Measurements from ENCODE around the gene TRERF1. TPM values are rescaled to one million over a fixed set of nuclear protein-coding genes. Genes with fewer than 3 reads are reported as not detected.
"Not testable (repeated sequence)": the region's sequence is repeated elsewhere in the genome, so short reads cannot be mapped to it uniquely, and the experiment has no call there.

Gene TRERF1
- total RNA-seq, 1 donor from 2014 or later, result 8.3 TPM

DNA sequence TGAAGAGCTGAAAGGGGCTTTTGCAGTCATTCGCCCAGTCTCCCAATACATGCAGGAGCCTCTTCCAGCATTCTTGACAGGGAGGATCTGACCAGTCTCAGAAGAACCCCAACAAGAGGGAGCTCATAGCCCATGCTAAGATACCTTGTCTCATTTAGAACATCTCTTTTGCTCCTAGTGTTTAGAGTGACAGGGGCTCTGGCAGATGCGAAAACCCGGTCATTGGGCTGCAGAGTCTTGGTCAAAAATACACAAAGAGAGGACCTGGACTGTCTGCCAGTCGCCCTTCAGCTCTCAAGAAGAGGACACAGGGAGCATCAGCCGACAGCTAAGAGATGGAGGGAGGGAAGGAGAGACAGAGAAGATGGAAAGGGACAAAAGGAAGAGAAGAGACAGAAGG, 257.7 kb downstream of the TRERF1 start:
- H2AFZ ChIP-seq (replicated peaks), result no peak overlapping the region
- H3K36me3 ChIP-seq, result no peaks in the 10 kb centered on the region
- Mint-ChIP-seq H3K4me1 (peaks cover 14% of the 10 kb centered on the region), H3K36me3 (no peaks in the 10 kb centered on the region), H3K9me3 (no peaks in the 10 kb centered on the region), H3K27me3 (ENCODE audit: insufficient read depth, low read depth) (peaks cover 2% of the 10 kb centered on the region), H3K4me3 (no peak overlapping the region), H3K27ac (no peak overlapping the region)
- H3K4me2 ChIP-seq, result peak overlapping the region; percentile 24
- no peak overlapping the region for H3K9ac ChIP-seq
- no peaks in the 10 kb centered on the region for H3F3A ChIP-seq (ENCODE audit: low read depth)
- H3K9me3 ChIP-seq (ENCODE audit: low read depth), result no peaks in the 10 kb centered on the region
- DNase-seq (ENCODE audit: low spot score), result no peak
- H3K4me3 ChIP-seq, result no peak overlapping the region
- no peaks in the 10 kb centered on the region for H3K79me2 ChIP-seq (ENCODE audit: low read depth)
- no peaks in the 10 kb centered on the region for H4K20me1 ChIP-seq (ENCODE audit: low read depth)
- no peak overlapping the region for H3K27ac ChIP-seq
- H3K4me1 ChIP-seq, result peaks cover 19% of the 10 kb centered on the region
- TF ChIP-seq EZH2phosphoT487 (IDR thresholded peaks at IDR 0.05) (no peak), EZH2 (IDR thresholded peaks at IDR 0.05) (no peak)
- TF ChIP-seq, protein P1, sequence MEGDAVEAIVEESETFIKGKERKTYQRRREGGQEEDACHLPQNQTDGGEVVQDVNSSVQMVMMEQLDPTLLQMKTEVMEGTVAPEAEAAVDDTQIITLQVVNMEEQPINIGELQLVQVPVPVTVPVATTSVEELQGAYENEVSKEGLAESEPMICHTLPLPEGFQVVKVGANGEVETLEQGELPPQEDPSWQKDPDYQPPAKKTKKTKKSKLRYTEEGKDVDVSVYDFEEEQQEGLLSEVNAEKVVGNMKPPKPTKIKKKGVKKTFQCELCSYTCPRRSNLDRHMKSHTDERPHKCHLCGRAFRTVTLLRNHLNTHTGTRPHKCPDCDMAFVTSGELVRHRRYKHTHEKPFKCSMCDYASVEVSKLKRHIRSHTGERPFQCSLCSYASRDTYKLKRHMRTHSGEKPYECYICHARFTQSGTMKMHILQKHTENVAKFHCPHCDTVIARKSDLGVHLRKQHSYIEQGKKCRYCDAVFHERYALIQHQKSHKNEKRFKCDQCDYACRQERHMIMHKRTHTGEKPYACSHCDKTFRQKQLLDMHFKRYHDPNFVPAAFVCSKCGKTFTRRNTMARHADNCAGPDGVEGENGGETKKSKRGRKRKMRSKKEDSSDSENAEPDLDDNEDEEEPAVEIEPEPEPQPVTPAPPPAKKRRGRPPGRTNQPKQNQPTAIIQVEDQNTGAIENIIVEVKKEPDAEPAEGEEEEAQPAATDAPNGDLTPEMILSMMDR (IDR thresholded peaks at IDR 0.05), result no peak
- no peaks in the 10 kb centered on the region for H3K27me3 ChIP-seq

DNA sequence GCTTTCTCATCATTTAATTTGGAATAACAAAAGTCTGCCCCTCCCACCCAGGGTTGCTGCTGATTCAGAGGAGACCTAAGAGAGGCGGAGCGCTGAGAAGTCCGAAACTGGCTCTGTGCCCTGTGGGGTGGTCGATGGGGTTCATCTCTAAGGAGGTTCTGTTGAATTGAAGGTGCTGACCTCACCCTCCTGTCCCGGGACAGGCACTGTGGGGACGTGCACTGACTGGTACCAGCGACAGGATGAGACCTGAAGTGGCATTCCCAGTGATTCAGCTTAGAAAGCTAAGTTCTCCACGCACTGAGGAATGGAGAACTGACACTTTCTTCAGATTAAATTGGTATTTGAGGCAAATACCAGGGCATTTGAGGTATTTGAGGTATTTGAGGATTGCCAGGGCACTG, 258.2 kb downstream of the TRERF1 start:
- Histone ChIP-seq H3K36me3 (no peaks in the 10 kb centered on the region), H3K79me2 (ENCODE audit: low read depth) (no peaks in the 10 kb centered on the region), H3K4me3 (no peak overlapping the region), H3K4me1 (peaks cover 19% of the 10 kb centered on the region), H3K27me3 (no peaks in the 10 kb centered on the region), H3F3A (ENCODE audit: low read depth) (no peaks in the 10 kb centered on the region), H2AFZ (replicated peaks) (no peak overlapping the region), H3K9me3 (ENCODE audit: low read depth) (no peaks in the 10 kb centered on the region), H3K27ac (no peak overlapping the region), H3K4me2 (peak overlapping the region; percentile 24), H3K9ac (no peak overlapping the region), H4K20me1 (ENCODE audit: low read depth) (no peaks in the 10 kb centered on the region)
- TF ChIP-seq, protein P1 (IDR thresholded peaks at IDR 0.05), result no peak
- no peak for TF ChIP-seq EZH2 (IDR thresholded peaks at IDR 0.05)
- no peak for TF ChIP-seq EZH2phosphoT487 (IDR thresholded peaks at IDR 0.05)
- Mint-ChIP-seq H3K4me3 (no peak overlapping the region), H3K9me3 (no peaks in the 10 kb centered on the region), H3K27ac (no peak overlapping the region), H3K4me1 (peaks cover 14% of the 10 kb centered on the region), H3K27me3 (ENCODE audit: insufficient read depth, low read depth) (peaks cover 2% of the 10 kb centered on the region), H3K36me3 (no peaks in the 10 kb centered on the region)
- peak; percentile 15 for DNase-seq (ENCODE audit: low spot score)

DNA sequence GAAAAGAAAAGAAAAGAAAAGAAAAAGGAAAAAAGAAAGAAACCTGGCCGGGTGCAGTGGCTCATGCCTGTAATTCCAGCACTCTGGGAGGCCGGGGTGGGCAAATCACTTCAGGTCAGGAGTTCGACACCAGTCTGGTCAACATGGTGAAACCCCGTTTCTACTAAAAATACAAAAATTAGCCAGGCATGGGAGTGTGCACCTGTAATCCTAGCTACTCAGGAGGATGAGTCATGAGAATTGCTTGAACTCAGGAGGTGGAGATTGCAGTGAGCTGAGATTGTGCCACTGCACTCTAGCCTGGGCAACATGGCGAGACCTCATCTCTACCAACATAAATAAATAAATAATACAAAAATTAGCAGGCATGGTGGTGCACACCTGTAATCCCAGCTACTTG, 259.3 kb downstream of the TRERF1 start:
- not testable (repeated sequence) for H3K27me3 Mint-ChIP-seq (ENCODE audit: insufficient read depth, low read depth); H3K9me3 ChIP-seq (ENCODE audit: low read depth); H3K9me3 Mint-ChIP-seq; H3K9ac ChIP-seq; H3K36me3 Mint-ChIP-seq; H3K4me3 ChIP-seq; H3K4me2 ChIP-seq; H3K27ac Mint-ChIP-seq; H3K79me2 ChIP-seq (ENCODE audit: low read depth); H3K27ac ChIP-seq; H3K36me3 ChIP-seq; DNase-seq (ENCODE audit: low spot score); H3K27me3 ChIP-seq; H3F3A ChIP-seq (ENCODE audit: low read depth); H4K20me1 ChIP-seq (ENCODE audit: low read depth); H3K4me3 Mint-ChIP-seq; H2AFZ ChIP-seq (replicated peaks)
- H3K4me1 ChIP-seq, result peaks cover 19% of the 10 kb centered on the region
- H3K4me1 Mint-ChIP-seq, result peaks cover 14% of the 10 kb centered on the region

- Histone ChIP-seq H3K79me2 (ENCODE audit: low read depth) (no peaks in the 10 kb centered on the region), H3K27ac (no peak overlapping the region), H3K9me3 (ENCODE audit: low read depth) (no peaks in the 10 kb centered on the region), H3K27me3 (no peaks in the 10 kb centered on the region), H3K4me3 (no peak overlapping the region), H3K4me1 (peaks cover 19% of the 10 kb centered on the region), H4K20me1 (ENCODE audit: low read depth) (no peaks in the 10 kb centered on the region), H2AFZ (replicated peaks) (no peak overlapping the region), H3K4me2 (no peak overlapping the region), H3F3A (ENCODE audit: low read depth) (no peaks in the 10 kb centered on the region), H3K9ac (no peak overlapping the region), H3K36me3 (no peaks in the 10 kb centered on the region)
- no peaks in the 10 kb centered on the region for H3K9me3 Mint-ChIP-seq
- H3K36me3 Mint-ChIP-seq, result no peaks in the 10 kb centered on the region
- H3K27ac Mint-ChIP-seq, result peak overlapping the region; percentile 8
- no peak for TF ChIP-seq EZH2phosphoT487 (IDR thresholded peaks at IDR 0.05)
- TF ChIP-seq, protein P1 (IDR thresholded peaks at IDR 0.05), result no peak
- TF ChIP-seq EZH2 (IDR thresholded peaks at IDR 0.05), result no peak
- DNase-seq (ENCODE audit: low spot score), result no peak
- no peaks in the 10 kb centered on the region for H3K27me3 Mint-ChIP-seq (ENCODE audit: insufficient read depth, low read depth)
- peaks cover 14% of the 10 kb centered on the region for H3K4me1 Mint-ChIP-seq
- H3K4me3 Mint-ChIP-seq, result no peak overlapping the region
These were observed 261.1 kb downstream of the TRERF1 start for GRCh38 chr6:42190554-42191183.
